SK-N-SH (cell line): ENCODE measurements around the gene SMIM1. TPM values are rescaled to one million over a fixed set of nuclear protein-coding genes. Genes with fewer than 3 reads are reported as not detected.
A peak's percentile ranks its signal among the peaks of the same experiment; 100 is the strongest.

Experiments used
- CTCF ChIA-PET: fragments of 300-600, 350-600 bp; formaldehyde crosslinking; extraction: SDS; loops from one replicate; lab custom pipeline; 2021; lab: Yijun Ruan, JAX
- POLR2A ChIA-PET: fragments of 350-600 bp; sonication (Branson Sonifier 250); formaldehyde crosslinking; extraction: SDS; loops from one replicate; lab custom pipeline; 2020; ENCODE audit warnings: antibody characterized with exemption, inconsistent platforms; lab: Yijun Ruan, JAX
- DNase-seq: peaks from one replicate; pipeline ENCODE4 v3.0.0; 2012
- H2AFZ ChIP-seq: fragments of 200-600 bp; sonication (generic); 2 replicates; pipeline ENCODE4 v1.8.1; 2016; ENCODE audit warnings: antibody characterized with exemption, mild to moderate bottlenecking, low read depth
- H3F3A ChIP-seq: fragments of 200-600 bp; sonication (generic); replicated peaks from 2 replicates; pipeline ENCODE3; 2016; ENCODE audit warnings: antibody characterized with exemption, mild to moderate bottlenecking; ENCODE audit not compliant: insufficient read depth
- H3K27ac ChIP-seq, 2 experiments: fragments of 200-500 bp in 1 of 2; fragments of 200-600 bp in 1 of 2; sonication (Bioruptor generic) in 1 of 2; sonication (generic), shearing (Covaris generic) in 1 of 2; 2 replicates each; pipeline versions ENCODE4 v1.5.1 to v1.6.1; 2014 to 2016; ENCODE audit warnings: low read depth in 2 of 2, inconsistent platforms in 1 of 2, low read length in 1 of 2, mild to moderate bottlenecking in 1 of 2, mixed read lengths in 1 of 2
- H3K27me3 ChIP-seq: fragments of 200-600 bp; sonication (generic), shearing (Covaris generic); 2 replicates; pipeline ENCODE4 v1.6.1; 2016; ENCODE audit warnings: mixed run types; ENCODE audit not compliant: insufficient read depth
- H3K36me3 ChIP-seq, 2 experiments: fragments of 200-500 bp in 1 of 2; fragments of 200-600 bp in 1 of 2; sonication (Bioruptor generic) in 1 of 2; sonication (generic) in 1 of 2; replicated peaks in 1 of 2; 2 replicates each; pipeline versions ENCODE3 to v1.5.1; 2014 to 2016; ENCODE audit warnings: low read length in 1 of 2, mild to moderate bottlenecking in 1 of 2; ENCODE audit not compliant: insufficient read depth in 2 of 2, control insufficient read depth in 1 of 2
- H3K4me1 ChIP-seq, 2 experiments: fragments of 200-500 bp in 1 of 2; fragments of 200-600 bp in 1 of 2; sonication (Bioruptor generic) in 1 of 2; sonication (generic), shearing (Covaris generic) in 1 of 2; 2 replicates each; pipeline versions ENCODE4 v1.5.1 to v1.6.1; 2014 to 2016; ENCODE audit warnings: low read depth in 1 of 2, low read length in 1 of 2, mixed run types in 1 of 2; ENCODE audit not compliant: insufficient read depth in 2 of 2, control insufficient read depth in 1 of 2
- H3K4me2 ChIP-seq: fragments of 200-600 bp; sonication (generic), shearing (Covaris generic); 2 replicates; pipeline ENCODE4 v1.6.1; 2017; ENCODE audit warnings: mixed run types
- H3K4me3 ChIP-seq, 2 experiments: fragments of 200-500 bp in 1 of 2; fragments of 200-600 bp in 1 of 2; sonication (Bioruptor generic) in 1 of 2; sonication (generic), shearing (Covaris generic) in 1 of 2; 2 replicates each; pipeline versions ENCODE4 v1.5.1 to v1.8.1; 2014 to 2016; ENCODE audit warnings: low read depth in 2 of 2, inconsistent platforms in 1 of 2, low read length in 1 of 2, mild to moderate bottlenecking in 1 of 2, mixed read lengths in 1 of 2, moderate library complexity in 1 of 2
- H3K79me2 ChIP-seq: fragments of 200-600 bp; sonication (generic); 2 replicates; pipeline ENCODE4 v1.8.1; 2017; ENCODE audit warnings: mild to moderate bottlenecking; ENCODE audit not compliant: insufficient read depth
- H3K9ac ChIP-seq: fragments of 200-600 bp; sonication (generic); 2 replicates; pipeline ENCODE4 v1.6.1; 2017; ENCODE audit warnings: mixed run types
- H3K9me2 ChIP-seq: fragments of 200-600 bp; sonication (generic); 2 replicates; pipeline ENCODE4 v1.6.1; 2017; ENCODE audit warnings: mixed run types
- H3K9me3 ChIP-seq: fragments of 200-600 bp; sonication (generic); 2 replicates; pipeline ENCODE4 v1.6.1; 2017; ENCODE audit warnings: mixed run types, mild to moderate bottlenecking, moderate library complexity
- H4K20me1 ChIP-seq: fragments of 200-600 bp; sonication (generic); 2 replicates; pipeline ENCODE4 v1.6.1; 2017; ENCODE audit warnings: mild to moderate bottlenecking, mixed run types; ENCODE audit not compliant: insufficient read depth
- CHD2 ChIP-seq: fragments of 150-350 bp; IDR thresholded peaks from 2 replicates; pipeline ENCODE4 v1.6.1; 2018; ENCODE audit warnings: low read length; ENCODE audit not compliant: partially characterized antibody
- CTCF ChIP-seq: fragments of 200-600 bp; sonication (generic); IDR thresholded peaks from 2 replicates; pipeline ENCODE4 v1.6.1; 2017; ENCODE audit warnings: antibody characterized with exemption, mild to moderate bottlenecking, moderate library complexity
- ELF1 ChIP-seq: IDR thresholded peaks from 2 replicates; pipeline ENCODE4 v1.4.0; 2012
- EP300 ChIP-seq, 2 experiments: IDR thresholded peaks; 2 replicates each; pipeline versions ENCODE4 v1.4.0 to v1.6.1; 2012; ENCODE audit warnings: borderline replicate concordance in 1 of 2, low read depth in 1 of 2, low read length in 1 of 2
- EZH2phosphoT487 ChIP-seq: fragments of 200-600 bp; sonication (generic); IDR thresholded peaks from 2 replicates; pipeline ENCODE4 v1.6.1; 2017; ENCODE audit warnings: low read depth, mixed run types, mild to moderate bottlenecking, antibody characterized with exemption, moderate library complexity, borderline replicate concordance
- FOXM1 ChIP-seq: IDR thresholded peaks from 2 replicates; pipeline ENCODE4 v1.4.0; 2012; ENCODE audit warnings: low read depth, mild to moderate bottlenecking
- GABPA ChIP-seq: IDR thresholded peaks from 2 replicates; pipeline ENCODE4 v1.4.0; 2012; ENCODE audit warnings: low read depth, mild to moderate bottlenecking
- JUND ChIP-seq: IDR thresholded peaks from 2 replicates; pipeline ENCODE4 v1.4.0; 2012
- MXI1 ChIP-seq: IDR thresholded peaks from 2 replicates; pipeline ENCODE4 v1.6.1; 2012; ENCODE audit warnings: mild to moderate bottlenecking, low read depth, low read length, improper control_type of control experiment
- NRF1 ChIP-seq: IDR thresholded peaks from 2 replicates; pipeline ENCODE4 v1.6.1; 2012; ENCODE audit warnings: low read depth, mild to moderate bottlenecking, low read length
- POLR2AphosphoS5 ChIP-seq: IDR thresholded peaks from 2 replicates; pipeline ENCODE4 v1.6.1; 2012; ENCODE audit warnings: low read depth, low read length
- RAD21 ChIP-seq: IDR thresholded peaks from 2 replicates; pipeline ENCODE4 v1.6.1; 2012; ENCODE audit warnings: mild to moderate bottlenecking, low read length
- RCOR1 ChIP-seq: fragments of 150-350 bp; IDR thresholded peaks from 2 replicates; pipeline ENCODE4 v1.6.1; 2017; ENCODE audit warnings: antibody characterized with exemption, low read length
- RXRA ChIP-seq: IDR thresholded peaks from 2 replicates; pipeline ENCODE4 v1.4.0; 2012; ENCODE audit warnings: low read depth, mild to moderate bottlenecking, borderline replicate concordance
- SIN3A ChIP-seq: IDR thresholded peaks from 2 replicates; pipeline ENCODE4 v1.6.1; 2012; ENCODE audit warnings: low read depth, mild to moderate bottlenecking, low read length, moderate library complexity, borderline replicate concordance
- SMC3 ChIP-seq: IDR thresholded peaks from 2 replicates; pipeline ENCODE4 v1.6.1; 2012; ENCODE audit warnings: low read depth, low read length, improper control_type of control experiment
- TAF1 ChIP-seq: IDR thresholded peaks from 2 replicates; pipeline ENCODE4 v1.6.1; 2012; ENCODE audit warnings: low read depth, mild to moderate bottlenecking, low read length, moderate library complexity, borderline replicate concordance
- TCF12 ChIP-seq: IDR thresholded peaks from 2 replicates; pipeline ENCODE4 v1.4.0; 2012
- USF1 ChIP-seq: IDR thresholded peaks from 2 replicates; pipeline ENCODE4 v1.4.0; 2012; ENCODE audit warnings: low read depth, borderline replicate concordance
- YY1 ChIP-seq: IDR thresholded peaks from 2 replicates; pipeline ENCODE4 v1.4.0; 2012; ENCODE audit warnings: low read depth, mild to moderate bottlenecking
- WGBS: methylation state at CpG from one replicate; pipeline ENCODE4 v1.1.6; 2017; ENCODE audit warnings: low lambda C conversion rate; 5-methylcytosine and 5-hydroxymethylcytosine counted together
- polyA plus RNA-seq, 3 experiments: library from polyadenylated mRNA; depleted of rRNA; stranded (reverse); fragments of >200 nt; gene quantifications; 2 replicates each; pipeline ENCODE4 v1.2.3, GENCODE V29; 2012
- TF ChIP-seq, protein P1 (sequence below): IDR thresholded peaks from 2 replicates; pipeline ENCODE4; 2012
- TF ChIP-seq, protein P2 (sequence below): IDR thresholded peaks from 2 replicates; pipeline ENCODE4 v1.4.0; 2012; ENCODE audit warnings: low read depth
- TF ChIP-seq, protein P3 (sequence below): fragments of 150-350 bp; IDR thresholded peaks from 2 replicates; pipeline ENCODE4 v1.6.1; 2016; ENCODE audit warnings: mild to moderate bottlenecking, low read depth, low read length
- TF ChIP-seq, protein P4 (sequence below): IDR thresholded peaks from 2 replicates; pipeline ENCODE4 v1.4.0; 2012; ENCODE audit warnings: low read depth, borderline replicate concordance

SMIM1 gene
- polyA plus RNA-seq, 1 of the 3 experiments (the other 2 are of a cell fraction) = 6.1 TPM

DNA sequence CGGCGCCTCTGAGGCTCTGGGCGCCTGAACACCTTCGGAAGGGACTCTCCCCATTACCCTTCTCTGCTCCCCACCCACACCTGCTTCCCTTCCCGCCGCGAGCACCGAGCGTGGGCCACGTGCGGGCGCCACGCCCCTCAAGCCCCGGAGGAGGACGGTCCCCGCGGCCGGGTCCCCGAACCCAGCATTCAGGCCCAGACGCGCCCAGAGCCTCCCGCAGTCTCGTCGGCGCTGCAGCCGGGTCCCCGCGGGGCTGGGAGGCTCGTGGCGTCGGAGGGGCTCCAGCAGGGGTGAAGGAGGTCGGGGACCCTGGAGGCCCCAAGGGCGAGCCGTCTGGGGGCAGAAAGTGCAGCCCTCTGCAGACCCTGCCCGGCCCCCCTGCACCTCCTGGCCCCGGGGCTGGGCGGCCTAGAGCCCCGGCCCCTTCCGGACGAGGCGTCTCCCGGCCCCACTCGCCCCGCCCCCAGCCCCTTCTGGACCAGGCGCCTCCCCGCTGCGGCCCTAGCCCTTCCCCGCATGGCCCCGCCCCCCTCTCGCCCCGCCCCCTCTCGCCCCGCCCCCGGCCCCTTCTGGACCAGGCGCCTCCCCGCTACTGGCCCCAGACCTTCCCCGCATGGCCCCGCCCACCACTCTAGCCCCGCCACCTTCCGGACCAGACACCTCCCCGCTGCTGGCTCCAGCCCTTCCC is 378 bp upstream of the SMIM1 start:
- Histone ChIP-seq H3K27ac (peak overlapping the region in 1 of 2 experiments; percentile 78; a peak in 1 of 4 replicates), H3F3A (peaks cover 5% of the 10 kb centered on the region), H3K4me2 (peak overlapping the region; percentile 81; the same call in 1 of the 2 replicates), H3K9me3 (no peaks in the 10 kb centered on the region), H3K4me1 (peaks cover 0 to 50% of the 10 kb centered on the region in 2 experiments; a peak in 1 of 4 replicates), H3K36me3 (no peaks in the 10 kb centered on the region), H3K79me2 (no peaks in the 10 kb centered on the region), H3K9me2 (no peaks in the 10 kb centered on the region), H2AFZ (no peak overlapping the region), H3K4me3 (peak overlapping the region; percentile 61 to 68), H3K27me3 (no peaks in the 10 kb centered on the region), H4K20me1 (no peaks in the 10 kb centered on the region), H3K9ac (peak overlapping the region; percentile 54; the same call in 1 of the 2 replicates)
- CTCF ChIA-PET = interaction anchor here (0.8 kb wide), 1 partner anchor 48 kb away, joined by 4 read pairs; no protein-coding TSS in a partner anchor
- 10% methylated on average over 14 of the region's 61 CpGs for WGBS
- peak; percentile 100 for DNase-seq
- POLR2A ChIA-PET = no interaction called here
- TF ChIP-seq POLR2AphosphoS5 (no peak), TAF1 (no peak), SIN3A (no peak), EP300 (IDR thresholded peaks at IDR 0.05; ENCODE audit: borderline replicate concordance in 1 of 2, low read depth in 1 of 2, low read length in 1 of 2) (no peak), RAD21 (no peak), YY1 (no peak), ELF1 (no peak), USF1 (0 out of 2 replicates have a peak, but pooled peaks have one; percentile 28), CTCF (no peak), SMC3 (no peak), GABPA (no peak), FOXM1 (no peak), MXI1 (peak; percentile 74), JUND (no peak), RXRA (no peak), TCF12 (no peak), RCOR1 (no peak), EZH2phosphoT487 (no peak), NRF1 (no peak), CHD2 (no peak)
- TF ChIP-seq, protein P1, sequence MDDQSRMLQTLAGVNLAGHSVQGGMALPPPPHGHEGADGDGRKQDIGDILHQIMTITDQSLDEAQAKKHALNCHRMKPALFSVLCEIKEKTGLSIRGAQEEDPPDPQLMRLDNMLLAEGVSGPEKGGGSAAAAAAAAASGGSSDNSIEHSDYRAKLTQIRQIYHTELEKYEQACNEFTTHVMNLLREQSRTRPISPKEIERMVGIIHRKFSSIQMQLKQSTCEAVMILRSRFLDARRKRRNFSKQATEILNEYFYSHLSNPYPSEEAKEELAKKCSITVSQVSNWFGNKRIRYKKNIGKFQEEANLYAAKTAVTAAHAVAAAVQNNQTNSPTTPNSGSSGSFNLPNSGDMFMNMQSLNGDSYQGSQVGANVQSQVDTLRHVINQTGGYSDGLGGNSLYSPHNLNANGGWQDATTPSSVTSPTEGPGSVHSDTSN = no peak
- TF ChIP-seq, protein P2, sequence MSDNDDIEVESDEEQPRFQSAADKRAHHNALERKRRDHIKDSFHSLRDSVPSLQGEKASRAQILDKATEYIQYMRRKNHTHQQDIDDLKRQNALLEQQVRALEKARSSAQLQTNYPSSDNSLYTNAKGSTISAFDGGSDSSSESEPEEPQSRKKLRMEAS = 0 out of 2 replicates have a peak, but pooled peaks have one; percentile 47
- TF ChIP-seq, protein P3, sequence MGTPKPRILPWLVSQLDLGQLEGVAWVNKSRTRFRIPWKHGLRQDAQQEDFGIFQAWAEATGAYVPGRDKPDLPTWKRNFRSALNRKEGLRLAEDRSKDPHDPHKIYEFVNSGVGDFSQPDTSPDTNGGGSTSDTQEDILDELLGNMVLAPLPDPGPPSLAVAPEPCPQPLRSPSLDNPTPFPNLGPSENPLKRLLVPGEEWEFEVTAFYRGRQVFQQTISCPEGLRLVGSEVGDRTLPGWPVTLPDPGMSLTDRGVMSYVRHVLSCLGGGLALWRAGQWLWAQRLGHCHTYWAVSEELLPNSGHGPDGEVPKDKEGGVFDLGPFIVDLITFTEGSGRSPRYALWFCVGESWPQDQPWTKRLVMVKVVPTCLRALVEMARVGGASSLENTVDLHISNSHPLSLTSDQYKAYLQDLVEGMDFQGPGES = no peak
- TF ChIP-seq, protein P4, sequence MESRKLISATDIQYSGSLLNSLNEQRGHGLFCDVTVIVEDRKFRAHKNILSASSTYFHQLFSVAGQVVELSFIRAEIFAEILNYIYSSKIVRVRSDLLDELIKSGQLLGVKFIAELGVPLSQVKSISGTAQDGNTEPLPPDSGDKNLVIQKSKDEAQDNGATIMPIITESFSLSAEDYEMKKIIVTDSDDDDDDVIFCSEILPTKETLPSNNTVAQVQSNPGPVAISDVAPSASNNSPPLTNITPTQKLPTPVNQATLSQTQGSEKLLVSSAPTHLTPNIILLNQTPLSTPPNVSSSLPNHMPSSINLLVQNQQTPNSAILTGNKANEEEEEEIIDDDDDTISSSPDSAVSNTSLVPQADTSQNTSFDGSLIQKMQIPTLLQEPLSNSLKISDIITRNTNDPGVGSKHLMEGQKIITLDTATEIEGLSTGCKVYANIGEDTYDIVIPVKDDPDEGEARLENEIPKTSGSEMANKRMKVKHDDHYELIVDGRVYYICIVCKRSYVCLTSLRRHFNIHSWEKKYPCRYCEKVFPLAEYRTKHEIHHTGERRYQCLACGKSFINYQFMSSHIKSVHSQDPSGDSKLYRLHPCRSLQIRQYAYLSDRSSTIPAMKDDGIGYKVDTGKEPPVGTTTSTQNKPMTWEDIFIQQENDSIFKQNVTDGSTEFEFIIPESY = no peak
